ENCODE measurements around the gene OCEL1.
A peak's percentile ranks its signal among the peaks of the same experiment; 100 is the strongest.

OCEL1 gene

GRCh38 chr19:17215127-17215971, 10.7 kb upstream of the OCEL1 start, which contains the start of gene USE1:
USE1 (plus strand) TSS chr19:17215357; CDS start chr19:17215406, 49 bp downstream.
- ChIA-PET POLR2A (ENCODE audit: low non-redundant PET) (interaction anchor here (0.6 to 2.6 kb wide), 2 partner anchors 11 to 54 kb away, joined by 3 to 9 read pairs; partner anchors contain the start of gene OCEL1), CTCF (interaction anchor here (0.6 to 0.7 kb wide), 3 partner anchors 9 to 555 kb away, joined by 3 to 5 read pairs (median 3); partner anchors contain the start of genes OCEL1 and SMIM7)
- peak within 1 kb of the TSS; percentile 94 for H3K27ac ChIP-seq
- TF ChIP-seq, protein P1, sequence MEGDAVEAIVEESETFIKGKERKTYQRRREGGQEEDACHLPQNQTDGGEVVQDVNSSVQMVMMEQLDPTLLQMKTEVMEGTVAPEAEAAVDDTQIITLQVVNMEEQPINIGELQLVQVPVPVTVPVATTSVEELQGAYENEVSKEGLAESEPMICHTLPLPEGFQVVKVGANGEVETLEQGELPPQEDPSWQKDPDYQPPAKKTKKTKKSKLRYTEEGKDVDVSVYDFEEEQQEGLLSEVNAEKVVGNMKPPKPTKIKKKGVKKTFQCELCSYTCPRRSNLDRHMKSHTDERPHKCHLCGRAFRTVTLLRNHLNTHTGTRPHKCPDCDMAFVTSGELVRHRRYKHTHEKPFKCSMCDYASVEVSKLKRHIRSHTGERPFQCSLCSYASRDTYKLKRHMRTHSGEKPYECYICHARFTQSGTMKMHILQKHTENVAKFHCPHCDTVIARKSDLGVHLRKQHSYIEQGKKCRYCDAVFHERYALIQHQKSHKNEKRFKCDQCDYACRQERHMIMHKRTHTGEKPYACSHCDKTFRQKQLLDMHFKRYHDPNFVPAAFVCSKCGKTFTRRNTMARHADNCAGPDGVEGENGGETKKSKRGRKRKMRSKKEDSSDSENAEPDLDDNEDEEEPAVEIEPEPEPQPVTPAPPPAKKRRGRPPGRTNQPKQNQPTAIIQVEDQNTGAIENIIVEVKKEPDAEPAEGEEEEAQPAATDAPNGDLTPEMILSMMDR (conservative IDR thresholded peaks at IDR 0.05; ENCODE audit: low read depth), result no peak
- peak; percentile 92 for DNase-seq (ENCODE audit: low spot score)

DNA sequence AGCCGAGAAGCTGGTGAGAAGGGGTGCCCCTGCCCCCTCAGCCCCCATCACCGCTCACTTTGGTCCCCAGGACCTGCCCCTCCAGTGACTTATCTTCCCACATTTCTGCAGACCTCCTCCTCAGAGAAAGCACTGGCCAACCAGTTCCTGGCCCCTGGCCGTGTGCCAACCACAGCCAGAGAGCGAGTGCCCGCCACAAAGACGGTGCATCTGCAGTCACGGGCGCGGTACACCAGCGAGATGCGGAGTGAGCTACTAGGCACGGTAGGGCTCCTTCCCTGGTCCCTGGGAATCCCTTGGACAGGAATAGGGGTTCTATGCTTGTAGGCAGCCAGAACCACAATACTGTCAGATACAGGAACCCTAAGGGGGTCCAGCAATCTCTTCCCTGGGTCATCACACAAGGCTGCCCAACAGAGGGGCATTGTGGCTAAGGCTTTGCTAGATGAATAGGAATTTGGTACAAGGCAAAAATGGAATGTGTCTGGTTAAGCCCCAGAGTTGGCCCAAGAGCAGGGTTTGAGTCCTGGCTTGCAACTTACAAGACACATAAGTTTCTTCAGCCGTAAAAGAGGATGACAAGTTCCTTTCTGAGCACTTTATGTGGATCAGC, 9.9 kb upstream of the OCEL1 start:
- ChIA-PET POLR2A (ENCODE audit: low non-redundant PET) (interaction anchor here (2.6 kb wide), 1 partner anchor 10 kb away, joined by 9 read pairs; the partner anchor contains the start of gene OCEL1), CTCF (interaction anchor here (0.6 kb wide), 1 partner anchor 10 kb away, joined by 3 read pairs; the partner anchor contains the start of gene OCEL1)
- no peak for DNase-seq (ENCODE audit: low spot score)
- H3K27ac ChIP-seq, result peak overlapping the region; percentile 94
- TF ChIP-seq, protein P1 (conservative IDR thresholded peaks at IDR 0.05; ENCODE audit: low read depth), result no peak

- no peak for DNase-seq (ENCODE audit: low spot score)
- ChIA-PET CTCF (interaction anchor here (0.6 kb wide), 1 partner anchor 65 kb away, joined by 3 read pairs; no protein-coding TSS in a partner anchor), POLR2A (ENCODE audit: low non-redundant PET) (no interaction called here)
- TF ChIP-seq, protein P1 (conservative IDR thresholded peaks at IDR 0.05; ENCODE audit: low read depth), result no peak
- peak overlapping the region; percentile 72 for H3K27ac ChIP-seq
Measured at GRCh38 chr19:17219286-17219685, 6.7 kb upstream of the OCEL1 start.

DNA sequence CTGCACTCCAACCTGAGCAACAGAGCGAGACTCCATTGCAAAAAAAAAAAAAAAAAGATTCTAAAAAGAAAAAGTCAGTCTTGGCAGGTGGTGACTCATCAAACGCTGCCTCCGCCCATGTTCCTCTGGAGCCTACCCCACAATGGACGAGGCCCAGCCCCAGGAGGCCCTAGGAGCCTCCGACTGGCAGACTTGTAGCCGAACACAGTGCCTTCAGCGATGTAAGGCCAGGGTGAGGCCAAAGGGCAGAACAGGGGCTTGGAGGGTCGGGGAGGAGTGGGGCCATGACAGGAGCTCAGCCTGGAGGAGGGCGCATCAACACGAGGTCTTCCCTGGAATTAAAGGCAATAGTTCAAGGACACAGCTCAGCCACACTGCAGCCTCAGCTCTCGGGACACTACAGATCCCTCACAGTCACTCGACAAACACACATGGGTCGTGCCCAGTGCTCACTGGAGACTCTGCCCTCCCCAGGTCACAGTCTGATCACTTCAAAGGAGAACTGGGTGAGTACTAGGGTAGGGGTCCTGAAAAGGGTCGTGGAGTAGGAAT, 5.7 kb upstream of the OCEL1 start:
- ChIA-PET POLR2A (ENCODE audit: low non-redundant PET) (interaction anchor here (0.6 kb wide), 1 partner anchor 66 kb away, joined by 3 read pairs; no protein-coding TSS in a partner anchor), CTCF (interaction anchor here (0.6 to 0.9 kb wide), 2 partner anchors 22 to 435 kb away, joined by 3 to 4 read pairs; no protein-coding TSS in a partner anchor)
- peak; percentile 61 for DNase-seq (ENCODE audit: low spot score)
- peak overlapping the region; percentile 72 for H3K27ac ChIP-seq
- TF ChIP-seq, protein P1 (conservative IDR thresholded peaks at IDR 0.05; ENCODE audit: low read depth), result no peak

DNA sequence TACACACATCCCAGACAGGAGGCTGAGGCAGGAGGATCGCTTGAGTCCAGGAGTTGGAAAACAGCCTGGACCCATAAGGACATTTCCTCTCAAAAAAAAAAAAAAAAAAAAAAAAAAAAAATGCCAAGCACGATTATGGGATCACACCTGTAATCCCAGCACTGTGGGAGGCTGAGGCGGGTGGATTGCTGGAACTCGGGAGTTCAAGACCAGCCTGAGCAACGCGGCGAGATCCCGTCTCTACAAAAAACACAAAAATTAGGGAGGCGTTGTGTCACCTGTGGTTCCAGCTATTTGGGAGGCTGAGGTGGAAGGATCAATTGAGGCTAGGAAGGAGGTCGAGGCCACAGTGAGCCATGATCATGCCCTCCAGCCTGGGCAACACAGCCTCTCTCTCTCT, 973 bp upstream of the OCEL1 start:
- DNase-seq (ENCODE audit: low spot score), result no peak
- ChIA-PET CTCF (no interaction called here), POLR2A (ENCODE audit: low non-redundant PET) (interaction anchor here (2.1 kb wide), 1 partner anchor 10 kb away, joined by 9 read pairs; the partner anchor contains the start of gene USE1)
- peak overlapping the region; percentile 92 for H3K27ac ChIP-seq
- TF ChIP-seq, protein P1 (conservative IDR thresholded peaks at IDR 0.05; ENCODE audit: low read depth), result no peak
